IMR-90 (cell line): ENCODE data around the gene ADGRF1. TPM values are rescaled to one million over a fixed set of nuclear protein-coding genes. Genes with fewer than 3 reads are reported as not detected.

Experiments used
- ATAC-seq: fragments of 200-7000 bp; cut with Tn5 transposase; 2 replicates; pipeline ENCODE4 v1.9.1; 2020; ENCODE audit warnings: low read depth, mild to moderate bottlenecking, moderate library complexity
- BruUV-seq: library from RNA; stranded (reverse); fragments of 400-500 nt; replicated peaks from 2 replicates; lab custom pipeline; 2021; lab: Mats Ljungman, UMichigan
- CTCF ChIA-PET: fragments of 300-600 bp; formaldehyde crosslinking; extraction: SDS; loops from one replicate; lab custom pipeline; 2021; ENCODE audit warnings: antibody characterized with exemption; lab: Yijun Ruan, JAX
- POLR2A ChIA-PET: fragments of 300-600 bp; sonication (Branson Sonifier 250); formaldehyde crosslinking; loops from one replicate; lab custom pipeline; 2022; ENCODE audit warnings: antibody characterized with exemption; ENCODE audit not compliant: unreplicated experiment; lab: Charles Lee
- DNase-seq: peaks from one replicate; pipeline ENCODE4 v3.0.0; 2013
- H2AFZ ChIP-seq: replicated peaks from 2 replicates; pipeline ENCODE3; 2013; ENCODE audit warnings: low read length, mild to moderate bottlenecking; ENCODE audit not compliant: poor library complexity
- H2AK5ac ChIP-seq: 2 replicates; pipeline ENCODE4 v1.6.1; 2013; ENCODE audit warnings: low read depth, low read length, inconsistent platforms
- H2AK9ac ChIP-seq: replicated peaks from 2 replicates; pipeline ENCODE3; 2013; ENCODE audit warnings: mild to moderate bottlenecking, low read depth, low read length, moderate library complexity; ENCODE audit not compliant: poor library complexity
- H2BK120ac ChIP-seq: 2 replicates; pipeline ENCODE4 v1.6.1; 2013; ENCODE audit warnings: low read depth, low read length, inconsistent platforms
- H2BK15ac ChIP-seq: 3 replicates; pipeline ENCODE4 v1.6.1; 2013; ENCODE audit warnings: low read depth, low read length, inconsistent platforms
- H2BK20ac ChIP-seq: 2 replicates; pipeline ENCODE4 v1.6.1; 2013; ENCODE audit warnings: low read depth, mild to moderate bottlenecking, inconsistent platforms, low read length, moderate library complexity
- H2BK5ac ChIP-seq: 2 replicates; pipeline ENCODE4 v1.6.1; 2013; ENCODE audit warnings: mild to moderate bottlenecking, low read depth, low read length, inconsistent platforms; ENCODE audit not compliant: poor library complexity, severe bottlenecking
- H3K14ac ChIP-seq: replicated peaks from 2 replicates; pipeline ENCODE4 v1.6.1; 2013; ENCODE audit warnings: low read depth, low read length, inconsistent platforms
- H3K18ac ChIP-seq: 2 replicates; pipeline ENCODE4 v1.6.1; 2013; ENCODE audit warnings: low read depth, low read length, control low read depth
- H3K23ac ChIP-seq: 2 replicates; pipeline ENCODE4 v1.6.1; 2013; ENCODE audit warnings: low read depth, low read length, inconsistent platforms
- H3K27ac ChIP-seq: 2 replicates; pipeline ENCODE4 v1.5.1; 2013; ENCODE audit warnings: mild to moderate bottlenecking, control low read depth, low read length; ENCODE audit not compliant: insufficient read depth
- H3K27me3 ChIP-seq: 2 replicates; pipeline ENCODE4 v1.6.1; 2013; ENCODE audit warnings: low read length; ENCODE audit not compliant: control insufficient read depth, insufficient read depth
- H3K36me3 ChIP-seq: 2 replicates; pipeline ENCODE4 v1.6.1; 2013; ENCODE audit warnings: low read length, mixed read lengths; ENCODE audit not compliant: control insufficient read depth, insufficient read depth
- H3K4ac ChIP-seq: 2 replicates; pipeline ENCODE4 v1.6.1; 2013; ENCODE audit warnings: low read depth, low read length, inconsistent platforms
- H3K4me1 ChIP-seq: 2 replicates; pipeline ENCODE4 v1.6.1; 2013; ENCODE audit warnings: low read length, mixed read lengths; ENCODE audit not compliant: control insufficient read depth, insufficient read depth
- H3K4me2 ChIP-seq: 2 replicates; pipeline ENCODE4 v1.6.1; 2013; ENCODE audit warnings: low read depth, mild to moderate bottlenecking, control low read depth, low read length, moderate library complexity
- H3K4me3 ChIP-seq: 2 replicates; pipeline ENCODE4 v1.5.1; 2013; ENCODE audit warnings: low read depth, mild to moderate bottlenecking, control low read depth, low read length, moderate library complexity; ENCODE audit not compliant: insufficient read depth
- H3K56ac ChIP-seq: 2 replicates; pipeline ENCODE4 v1.6.1; 2013; ENCODE audit warnings: low read length, inconsistent platforms; ENCODE audit not compliant: insufficient read depth; ENCODE audit errors: extremely low read depth
- H3K79me1 ChIP-seq, 2 experiments: 2 replicates each; pipeline ENCODE4 v1.6.1; 2013; ENCODE audit warnings: low read length in 2 of 2, inconsistent platforms in 1 of 2, low read depth in 1 of 2
- H3K9ac ChIP-seq: 2 replicates; pipeline ENCODE4 v1.6.1; 2013; ENCODE audit warnings: low read depth, low read length, control low read depth
- H3K9me1 ChIP-seq: 2 replicates; pipeline ENCODE4 v1.6.1; 2013; ENCODE audit warnings: low read length, inconsistent platforms; ENCODE audit not compliant: insufficient read depth
- H3K9me3 ChIP-seq: 2 replicates; pipeline ENCODE4 v1.6.1; 2013; ENCODE audit warnings: low read length; ENCODE audit not compliant: control insufficient read depth, insufficient read depth
- H4K20me1 ChIP-seq: 2 replicates; pipeline ENCODE4 v1.6.1; 2013; ENCODE audit warnings: low read length, inconsistent platforms; ENCODE audit not compliant: insufficient read depth
- H4K5ac ChIP-seq: 2 replicates; pipeline ENCODE4 v1.6.1; 2013; ENCODE audit warnings: mild to moderate bottlenecking, low read depth, low read length, control low read depth
- H4K8ac ChIP-seq, 2 experiments: 2 replicates each; pipeline ENCODE4 v1.6.1; 2013; ENCODE audit warnings: low read depth in 2 of 2, low read length in 2 of 2, control low read depth in 1 of 2, inconsistent platforms in 1 of 2
- H4K91ac ChIP-seq: 2 replicates; pipeline ENCODE4 v1.6.1; 2013; ENCODE audit warnings: low read depth, low read length, inconsistent platforms; ENCODE audit not compliant: insufficient read depth
- BHLHE40 ChIP-seq: fragments of 150-350 bp; IDR thresholded peaks from 2 replicates; pipeline ENCODE4 v1.6.1; 2016; ENCODE audit warnings: mild to moderate bottlenecking, low read depth, low read length
- CEBPB ChIP-seq: IDR thresholded peaks from 2 replicates; pipeline ENCODE4 v1.6.1; 2012; ENCODE audit warnings: low read depth, low read length, improper control_type of control experiment
- CHD1 ChIP-seq: IDR thresholded peaks from 2 replicates; pipeline ENCODE4 v1.6.1; 2012; ENCODE audit warnings: low read depth, low read length, improper control_type of control experiment
- FOS ChIP-seq: fragments of 150-350 bp; IDR thresholded peaks from 2 replicates; pipeline ENCODE4 v1.6.1; 2016; ENCODE audit warnings: low read depth, low read length
- MAFK ChIP-seq: IDR thresholded peaks from 2 replicates; pipeline ENCODE4 v1.6.1; 2012; ENCODE audit warnings: low read depth, low read length, improper control_type of control experiment
- MAZ ChIP-seq: IDR thresholded peaks from 2 replicates; pipeline ENCODE4 v1.6.1; 2012; ENCODE audit warnings: low read depth, mild to moderate bottlenecking, low read length, improper control_type of control experiment, moderate library complexity, borderline replicate concordance
- MXI1 ChIP-seq: IDR thresholded peaks from 2 replicates; pipeline ENCODE4 v1.6.1; 2012; ENCODE audit warnings: low read depth, mild to moderate bottlenecking, low read length, moderate library complexity, borderline replicate concordance
- NFE2L2 ChIP-seq: fragments of 150-350 bp; IDR thresholded peaks from 2 replicates; pipeline ENCODE4 v1.6.1; 2016; ENCODE audit warnings: low read depth, mild to moderate bottlenecking, low read length
- POLR2A ChIP-seq: IDR thresholded peaks from 2 replicates; pipeline ENCODE4 v1.6.1; 2012; ENCODE audit warnings: mild to moderate bottlenecking, low read depth, low read length
- RAD21 ChIP-seq: IDR thresholded peaks from 2 replicates; pipeline ENCODE4 v1.6.1; 2012; ENCODE audit warnings: low read length, improper control_type of control experiment
- RCOR1 ChIP-seq: IDR thresholded peaks from 2 replicates; pipeline ENCODE4 v1.6.1; 2012; ENCODE audit warnings: mild to moderate bottlenecking, low read length, improper control_type of control experiment; ENCODE audit not compliant: insufficient replicate concordance
- RFX5 ChIP-seq: IDR thresholded peaks from 2 replicates; pipeline ENCODE4 v1.8.0; 2012; ENCODE audit warnings: low read depth, mild to moderate bottlenecking, low read length, moderate library complexity
- SMC3 ChIP-seq: fragments of 150-350 bp; IDR thresholded peaks from 2 replicates; pipeline ENCODE4 v1.6.1; 2016; ENCODE audit warnings: low read depth, mild to moderate bottlenecking, antibody characterized with exemption, low read length, moderate library complexity
- WGBS, 2 experiments: methylation state at CpG; one replicate each; pipeline versions ENCODE4 v1.1.5 to v1.1.7; 2013; ENCODE audit warnings: missing lambda C conversion rate in 2 of 2; ENCODE audit not compliant: insufficient read length in 1 of 2; ENCODE audit errors: extremely low coverage in 2 of 2; 5-methylcytosine and 5-hydroxymethylcytosine counted together
- dilution Hi-C: fragments of 300-500 bp; cut with HindIII; formaldehyde crosslinking; loops from one replicate; pipeline ENCODE4 v1.14.3; 2018; ENCODE audit warnings: low sequenced_read_pairs; ENCODE audit not compliant: unreplicated experiment
- in situ Hi-C: fragments of 300-500 bp; cut with MboI; formaldehyde crosslinking; loops from 3 replicates; pipeline ENCODE4 v1.14.3; 2019; ENCODE audit warnings: low sequenced_read_pairs, inconsistent platforms, mixed read lengths
- intact Hi-C: fragments of 100-400 bp; cut with micrococcal nuclease; formaldehyde crosslinking; loops from 2 replicates; pipeline ENCODE4 v1.10.0; 2022
- polyA plus RNA-seq, 3 experiments: library from polyadenylated mRNA; depleted of rRNA; stranded (reverse); fragments of >200 nt; gene quantifications; 2 replicates each; pipeline ENCODE4 v1.2.3, GENCODE V29; 2012; ENCODE audit warnings: low replicate concordance in 1 of 3
- total RNA-seq: library from RNA; depleted of rRNA; stranded (reverse); fragments of >200 nt; gene quantifications from 2 replicates; pipeline ENCODE4 v1.2.3, GENCODE V29; 2012
- TF ChIP-seq, protein P1 (sequence below): fragments of 150-350 bp; IDR thresholded peaks from 2 replicates; pipeline ENCODE4 v1.6.1; 2017; ENCODE audit warnings: mild to moderate bottlenecking, antibody characterized with exemption, low read length, low read depth
- TF ChIP-seq, protein P2 (sequence below): fragments of 150-350 bp; IDR thresholded peaks from 2 replicates; pipeline ENCODE4 v1.6.1; 2016; ENCODE audit warnings: low read depth, mild to moderate bottlenecking, low read length, moderate library complexity, borderline replicate concordance

The ADGRF1 gene
- total and polyA plus RNA-seq, 2 of the 4 experiments (the other 2 are of a cell fraction): not detected

DNA sequence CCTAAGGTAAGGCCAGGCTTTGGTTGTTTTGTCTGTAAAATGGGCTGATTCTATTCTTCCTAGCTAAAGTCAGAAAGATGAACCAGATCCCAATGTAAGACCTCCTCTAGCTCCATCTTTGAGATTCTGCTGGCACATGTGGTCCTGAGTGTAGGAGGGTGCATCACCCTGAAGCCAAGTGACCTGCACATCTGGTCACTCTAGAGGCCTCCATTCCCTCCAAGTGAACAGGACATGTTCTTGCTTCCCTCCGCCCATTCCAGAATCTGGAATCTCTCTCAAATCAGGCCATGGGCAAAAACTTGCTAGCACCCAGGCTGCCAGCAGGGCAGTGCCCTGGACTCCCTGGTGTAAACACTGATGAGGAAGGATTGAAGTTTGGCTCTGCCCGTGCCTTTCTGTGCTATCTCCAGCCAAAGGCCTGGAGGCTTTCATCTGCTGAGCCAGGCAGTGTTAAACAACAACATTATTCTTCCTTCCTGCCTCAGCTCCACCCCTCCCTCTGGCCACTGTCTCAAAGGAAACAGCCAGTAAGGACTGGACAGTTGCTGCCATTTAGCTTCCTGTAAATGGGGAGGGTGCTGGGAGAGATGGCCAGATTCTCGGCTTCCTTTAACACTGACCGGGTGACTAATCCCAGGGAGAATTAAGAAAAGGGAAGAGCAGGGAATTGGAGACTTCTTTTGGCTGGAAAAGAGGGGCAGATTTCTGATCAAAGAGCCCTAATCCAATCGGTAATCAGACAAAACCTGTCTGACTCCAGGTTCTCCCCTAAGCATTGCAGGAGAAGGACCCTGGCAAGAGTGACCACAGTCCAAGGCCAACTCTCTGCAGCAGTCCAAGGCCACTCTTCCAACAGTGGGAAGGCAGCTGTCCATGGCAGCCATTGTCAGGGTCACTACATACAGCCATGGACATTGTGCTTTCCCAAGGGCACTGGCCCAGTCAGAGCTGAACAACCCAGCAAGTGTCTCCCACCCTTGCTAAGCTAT lies 19.5 kb upstream of the ADGRF1 start:
- Histone ChIP-seq H3K4me1 (no peaks in the 10 kb centered on the region), H3K27ac (no peak overlapping the region), H3K18ac (no peak overlapping the region), H2BK15ac (no peak overlapping the region), H2BK20ac (no peak overlapping the region), H3K56ac (no peak overlapping the region), H2AFZ (no peak overlapping the region), H4K5ac (no peak overlapping the region), H2BK120ac (no peak overlapping the region), H3K14ac (no peak overlapping the region), H3K4ac (no peak overlapping the region), H4K8ac (no peak overlapping the region), H4K20me1 (no peaks in the 10 kb centered on the region), H3K4me3 (no peak overlapping the region), H3K27me3 (no peaks in the 10 kb centered on the region), H3K23ac (no peak overlapping the region), H2BK5ac (no peak overlapping the region), H2AK9ac (no peak overlapping the region), H3K9ac (no peak overlapping the region), H3K9me1 (no peaks in the 10 kb centered on the region), H3K4me2 (no peak overlapping the region), H3K36me3 (no peaks in the 10 kb centered on the region), H3K9me3 (no peaks in the 10 kb centered on the region), H3K79me1 (no peaks in the 10 kb centered on the region), H2AK5ac (no peak overlapping the region), H4K91ac (no peak overlapping the region)
- CTCF ChIA-PET: interaction anchor here (0.6 kb wide), 1 partner anchor 33 kb away, joined by 3 read pairs; no protein-coding TSS in a partner anchor
- POLR2A ChIA-PET: no interaction called here
- DNase-seq: no peak
- ATAC-seq: no peak
- in situ Hi-C loops (no loop called here), dilution Hi-C loops (no loop called here), intact Hi-C loops (no loop called here)
- BruUV-seq: no TSS peak
- WGBS, 2 experiments: 100% methylated on average over 1 of the region's 5 CpGs; no CpG with 5 or more reads in 1 of the 2 experiments
- TF ChIP-seq MXI1: no peak
- no peak for TF ChIP-seq MAZ
- no peak for TF ChIP-seq POLR2A
- no peak for TF ChIP-seq RFX5
- no peak for TF ChIP-seq CEBPB
- TF ChIP-seq NFE2L2: no peak
- TF ChIP-seq, protein P1, sequence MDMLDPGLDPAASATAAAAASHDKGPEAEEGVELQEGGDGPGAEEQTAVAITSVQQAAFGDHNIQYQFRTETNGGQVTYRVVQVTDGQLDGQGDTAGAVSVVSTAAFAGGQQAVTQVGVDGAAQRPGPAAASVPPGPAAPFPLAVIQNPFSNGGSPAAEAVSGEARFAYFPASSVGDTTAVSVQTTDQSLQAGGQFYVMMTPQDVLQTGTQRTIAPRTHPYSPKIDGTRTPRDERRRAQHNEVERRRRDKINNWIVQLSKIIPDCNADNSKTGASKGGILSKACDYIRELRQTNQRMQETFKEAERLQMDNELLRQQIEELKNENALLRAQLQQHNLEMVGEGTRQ: no peak
- no peak for TF ChIP-seq MAFK
- TF ChIP-seq RCOR1: no peak
- no peak for TF ChIP-seq SMC3
- TF ChIP-seq FOS: no peak
- TF ChIP-seq CHD1: no peak
- TF ChIP-seq RAD21: no peak
- TF ChIP-seq, protein P2, sequence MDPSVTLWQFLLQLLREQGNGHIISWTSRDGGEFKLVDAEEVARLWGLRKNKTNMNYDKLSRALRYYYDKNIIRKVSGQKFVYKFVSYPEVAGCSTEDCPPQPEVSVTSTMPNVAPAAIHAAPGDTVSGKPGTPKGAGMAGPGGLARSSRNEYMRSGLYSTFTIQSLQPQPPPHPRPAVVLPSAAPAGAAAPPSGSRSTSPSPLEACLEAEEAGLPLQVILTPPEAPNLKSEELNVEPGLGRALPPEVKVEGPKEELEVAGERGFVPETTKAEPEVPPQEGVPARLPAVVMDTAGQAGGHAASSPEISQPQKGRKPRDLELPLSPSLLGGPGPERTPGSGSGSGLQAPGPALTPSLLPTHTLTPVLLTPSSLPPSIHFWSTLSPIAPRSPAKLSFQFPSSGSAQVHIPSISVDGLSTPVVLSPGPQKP: no peak
- TF ChIP-seq BHLHE40: no peak
